Activated T-cell treated with anti-CD3 and anti-CD28 coated beads, Interleukin-2, amount 50 U/mL, for 24 hours (primary cell): Measurements from ENCODE around the gene PEX14.

ENCODE experiments used
- DNase-seq: peaks from one replicate; pipeline ENCODE4 v3.0.0-alpha.2; 2020
- H3K27ac Mint-ChIP-seq: 2 replicates; pipeline ENCODE4 v1.8.0; 2020; ENCODE audit warnings: mild to moderate bottlenecking, mixed read lengths
- H3K27me3 Mint-ChIP-seq: 2 replicates; pipeline ENCODE4 v1.8.0; 2020; ENCODE audit warnings: mixed read lengths
- H3K36me3 Mint-ChIP-seq: 2 replicates; pipeline ENCODE4 v1.8.0; 2020; ENCODE audit warnings: low read depth, mixed read lengths
- H3K4me1 Mint-ChIP-seq: 2 replicates; pipeline ENCODE4 v1.8.0; 2020; ENCODE audit warnings: low read depth, mixed read lengths
- H3K4me3 Mint-ChIP-seq: 2 replicates; pipeline ENCODE4 v1.8.0; 2020; ENCODE audit warnings: mild to moderate bottlenecking, moderate library complexity, mixed read lengths
- H3K9me3 Mint-ChIP-seq: 2 replicates; pipeline ENCODE4 v1.8.0; 2020; ENCODE audit warnings: mixed read lengths

The PEX14 gene

GRCh38 chr1:10665226-10665625 is 190.5 kb downstream of the PEX14 start:
- no peak for DNase-seq
- H3K4me3 Mint-ChIP-seq = no peak overlapping the region
- H3K27me3 Mint-ChIP-seq = no peaks in the 10 kb centered on the region
- no peak overlapping the region for H3K27ac Mint-ChIP-seq
- no peaks in the 10 kb centered on the region for H3K9me3 Mint-ChIP-seq
- no peaks in the 10 kb centered on the region for H3K4me1 Mint-ChIP-seq
- H3K36me3 Mint-ChIP-seq = peaks cover 4% of the 10 kb centered on the region

DNA sequence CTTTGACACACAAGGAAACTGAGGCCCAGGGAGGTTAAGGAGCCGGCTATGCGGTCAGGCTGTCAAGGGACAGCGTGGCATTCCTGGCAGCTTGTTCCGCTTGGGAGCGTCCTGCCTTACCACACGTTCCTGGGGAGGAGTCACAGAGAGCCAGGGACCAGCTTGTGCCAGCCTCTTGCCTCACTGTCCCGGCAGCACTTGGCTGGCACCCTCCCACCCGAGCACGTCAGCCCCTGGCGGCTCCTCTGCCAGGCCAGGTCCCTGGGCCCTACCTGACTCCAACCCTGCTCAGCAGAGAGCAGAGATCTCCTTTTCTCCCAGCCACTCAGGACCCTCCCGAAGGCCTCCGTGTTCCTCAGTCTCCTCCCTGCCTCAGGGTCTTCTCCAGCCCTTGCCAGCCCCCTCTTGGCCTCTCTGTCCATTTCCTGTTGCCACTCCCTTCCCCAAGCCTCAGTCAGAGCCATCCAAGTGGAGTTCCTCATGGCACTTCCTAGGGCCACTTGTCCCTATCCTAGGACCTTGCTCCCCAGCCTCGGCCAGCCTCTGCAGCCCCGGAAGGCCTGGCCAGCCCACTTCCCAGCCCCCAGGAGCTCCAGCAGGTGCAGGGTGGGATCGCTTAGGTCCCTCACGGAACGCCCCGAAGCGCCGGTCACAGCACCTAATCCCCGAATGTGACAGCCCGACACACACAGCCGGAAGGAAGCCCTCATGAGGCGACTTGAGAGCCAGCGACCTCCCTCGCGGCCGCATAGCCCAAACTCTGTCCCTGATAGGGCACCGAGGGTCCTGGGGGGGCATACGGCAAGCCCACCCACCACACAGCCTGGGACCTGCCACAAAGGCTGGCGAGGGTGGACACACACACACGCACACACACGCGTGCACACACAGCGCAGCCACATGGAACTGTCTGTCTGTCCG is 191.4 kb downstream of the PEX14 start:
- Mint-ChIP-seq H3K4me3 (no peak overlapping the region), H3K27me3 (no peaks in the 10 kb centered on the region), H3K27ac (no peak overlapping the region), H3K36me3 (peaks cover 4% of the 10 kb centered on the region), H3K9me3 (no peaks in the 10 kb centered on the region), H3K4me1 (no peaks in the 10 kb centered on the region)
- no peak for DNase-seq

- no peaks in the 10 kb centered on the region for H3K4me1 Mint-ChIP-seq
- H3K27me3 Mint-ChIP-seq = no peaks in the 10 kb centered on the region
- no peaks in the 10 kb centered on the region for H3K9me3 Mint-ChIP-seq
- H3K4me3 Mint-ChIP-seq = no peak overlapping the region
- H3K27ac Mint-ChIP-seq = no peak overlapping the region
- peaks cover 4% of the 10 kb centered on the region for H3K36me3 Mint-ChIP-seq
- no peak for DNase-seq
Measured at GRCh38 chr1:10667861-10668761, 193.4 kb downstream of the PEX14 start.

DNA sequence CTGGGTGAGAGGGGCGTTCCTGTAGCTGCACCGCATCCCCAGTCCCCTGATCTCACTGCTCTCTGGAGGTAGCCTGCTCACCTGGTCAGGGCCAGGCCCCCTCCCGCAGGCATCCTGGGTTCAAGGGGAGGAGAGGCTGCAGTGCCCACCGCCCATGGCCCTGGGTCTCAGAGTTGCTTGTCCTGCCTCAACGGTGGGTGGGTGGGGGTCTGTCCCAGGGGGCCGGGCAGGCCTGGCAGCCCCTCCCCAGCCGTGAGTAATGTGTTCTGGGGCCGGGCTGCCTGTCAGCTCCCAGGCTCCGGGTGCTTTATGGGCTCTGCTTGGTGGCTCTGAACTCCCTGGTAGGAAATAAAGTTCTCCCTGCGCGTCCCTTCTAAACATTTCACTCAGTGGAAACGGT is 194.8 kb downstream of the PEX14 start:
- Mint-ChIP-seq H3K9me3 (no peaks in the 10 kb centered on the region), H3K4me1 (no peaks in the 10 kb centered on the region), H3K27ac (no peak overlapping the region), H3K36me3 (peaks cover 2% of the 10 kb centered on the region), H3K27me3 (no peaks in the 10 kb centered on the region), H3K4me3 (no peak overlapping the region)
- DNase-seq = no peak

DNA sequence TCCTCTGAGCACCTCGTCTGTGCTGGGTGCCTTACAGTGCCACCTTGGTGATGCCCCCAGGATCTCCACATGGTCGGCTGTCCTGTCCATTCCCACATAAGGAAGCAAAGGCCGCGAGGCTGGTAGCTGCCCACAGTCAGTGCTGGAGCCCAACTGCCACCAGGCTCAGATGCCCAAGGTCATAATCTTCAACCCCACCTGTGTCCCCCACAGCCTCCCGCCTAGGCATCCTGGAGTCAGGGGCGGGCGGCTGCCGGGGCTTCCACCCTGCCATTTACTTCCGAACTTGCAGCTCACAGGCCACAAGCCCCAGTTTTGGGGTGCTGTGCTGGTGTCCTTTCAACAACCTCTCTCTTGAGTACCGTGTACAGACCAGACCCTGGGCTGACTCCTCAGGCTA is 195.4 kb downstream of the PEX14 start:
- DNase-seq = no peak
- Mint-ChIP-seq H3K36me3 (peaks cover 2% of the 10 kb centered on the region), H3K9me3 (no peaks in the 10 kb centered on the region), H3K27ac (no peak overlapping the region), H3K4me1 (no peaks in the 10 kb centered on the region), H3K27me3 (no peaks in the 10 kb centered on the region), H3K4me3 (no peak overlapping the region)

DNA sequence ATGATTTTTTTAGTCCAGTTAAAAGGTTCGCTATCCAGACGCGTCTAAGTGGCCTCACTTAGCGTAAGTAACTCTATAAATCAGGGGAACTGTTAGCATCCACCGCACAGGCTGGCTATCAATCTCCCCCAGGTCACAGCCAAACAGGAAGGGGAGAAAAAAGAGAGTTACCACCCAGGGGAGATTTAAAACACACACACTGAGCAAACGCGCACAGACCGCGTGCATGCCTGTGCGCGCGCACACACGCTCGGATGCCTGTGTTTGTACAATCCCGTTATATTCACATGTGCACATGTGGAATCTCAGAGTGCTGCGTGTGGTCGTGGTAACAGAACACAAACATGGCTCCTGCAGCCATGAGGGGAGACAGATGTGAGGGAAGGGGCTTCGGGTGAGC is 196.3 kb downstream of the PEX14 start:
- Mint-ChIP-seq H3K36me3 (no peaks in the 10 kb centered on the region), H3K27me3 (no peaks in the 10 kb centered on the region), H3K4me1 (no peaks in the 10 kb centered on the region), H3K4me3 (no peak overlapping the region), H3K27ac (no peak overlapping the region), H3K9me3 (no peaks in the 10 kb centered on the region)
- DNase-seq = no peak

DNA sequence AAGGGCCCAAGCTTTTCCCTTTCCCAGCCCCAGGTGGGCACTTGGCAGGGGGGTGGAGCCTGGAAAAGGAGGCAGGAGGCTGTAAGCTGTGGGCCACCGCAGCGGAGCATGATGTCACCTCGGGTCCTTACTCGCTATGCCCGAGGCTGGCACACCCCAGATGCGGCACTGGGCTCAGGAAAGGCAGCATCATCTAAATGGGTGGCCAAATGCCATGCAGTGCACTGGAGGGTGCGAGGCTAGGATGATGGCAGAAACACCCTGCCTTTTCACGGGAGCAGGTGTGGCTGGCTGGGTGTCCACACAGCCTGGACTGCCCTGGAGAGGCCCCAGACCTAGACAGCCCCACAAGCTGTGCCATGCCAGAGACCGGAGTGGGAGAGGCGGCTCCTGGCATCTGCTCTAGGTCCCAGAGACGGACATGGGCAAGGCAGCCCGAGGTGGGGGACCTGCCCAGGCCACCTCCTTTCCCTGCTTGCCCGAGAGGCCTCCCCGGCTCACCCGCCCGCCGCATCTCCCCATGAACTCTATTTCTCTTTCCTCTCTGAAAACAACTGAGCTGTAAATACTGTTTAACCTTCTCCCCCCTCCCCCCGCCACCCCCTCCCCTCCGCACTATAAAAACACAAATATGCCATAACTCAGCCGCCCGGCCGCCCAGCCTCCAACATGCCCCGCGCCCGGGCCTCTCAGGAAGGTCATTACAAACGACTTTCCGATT is 197.0 kb downstream of the PEX14 start:
- no peak for DNase-seq
- H3K4me1 Mint-ChIP-seq = no peaks in the 10 kb centered on the region
- no peaks in the 10 kb centered on the region for H3K36me3 Mint-ChIP-seq
- no peak overlapping the region for H3K4me3 Mint-ChIP-seq
- H3K9me3 Mint-ChIP-seq = no peaks in the 10 kb centered on the region
- no peaks in the 10 kb centered on the region for H3K27me3 Mint-ChIP-seq
- no peak overlapping the region for H3K27ac Mint-ChIP-seq

- no peaks in the 10 kb centered on the region for H3K9me3 Mint-ChIP-seq
- H3K4me3 Mint-ChIP-seq = no peak overlapping the region
- no peaks in the 10 kb centered on the region for H3K27me3 Mint-ChIP-seq
- DNase-seq = no peak
- no peak overlapping the region for H3K27ac Mint-ChIP-seq
- H3K4me1 Mint-ChIP-seq = no peaks in the 10 kb centered on the region
- no peaks in the 10 kb centered on the region for H3K36me3 Mint-ChIP-seq
Measured at GRCh38 chr1:10672343-10673050, 197.7 kb downstream of the PEX14 start.

DNA sequence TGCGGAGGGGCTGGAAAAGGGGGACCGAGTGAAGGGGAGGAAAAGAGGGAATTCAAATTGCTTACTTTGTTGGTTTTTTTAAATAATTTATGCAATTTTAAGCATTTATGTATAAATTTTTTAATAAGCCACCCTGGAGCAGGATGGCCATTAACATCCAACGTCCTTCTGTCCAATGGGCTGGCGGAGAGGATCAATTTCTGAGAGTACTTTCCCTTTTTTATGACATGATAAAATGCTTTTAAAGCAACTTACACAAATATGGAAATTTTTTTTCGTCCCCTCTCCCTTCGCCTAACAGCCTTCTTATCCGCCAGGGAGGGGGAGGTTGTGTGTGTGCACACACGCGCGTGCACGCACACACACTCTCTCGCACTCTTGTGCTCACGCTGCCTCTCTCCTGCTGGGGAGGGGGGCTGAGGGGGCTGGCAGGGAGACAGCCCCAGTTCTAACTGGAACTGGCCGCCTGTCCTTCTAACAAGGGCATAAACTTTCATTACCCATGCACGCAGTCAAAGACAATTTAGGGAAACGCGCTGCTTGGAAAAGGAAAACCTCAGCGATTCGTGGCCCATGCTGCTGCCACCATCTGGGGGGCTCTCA is 198.5 kb downstream of the PEX14 start:
- H3K27me3 Mint-ChIP-seq = no peaks in the 10 kb centered on the region

DNA sequence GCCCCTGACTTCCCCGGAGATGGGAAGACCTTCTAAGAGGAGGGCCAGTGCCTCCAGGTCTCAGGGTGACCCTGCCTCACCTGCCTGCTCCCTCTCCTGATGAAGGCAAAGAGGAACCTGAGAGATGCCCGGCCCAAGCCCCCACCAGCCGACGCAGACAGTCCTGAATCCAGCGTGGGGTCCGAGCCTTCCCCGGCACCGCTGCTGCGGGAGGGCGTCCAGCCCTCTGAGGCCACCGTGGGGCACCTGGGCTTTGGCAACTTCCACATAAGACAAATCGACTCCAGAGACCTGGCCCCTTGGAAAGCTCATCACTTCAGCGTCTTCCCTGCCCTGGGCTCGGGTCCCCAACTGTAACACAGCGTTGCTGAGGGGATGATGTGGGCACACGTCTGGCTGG is 199.5 kb downstream of the PEX14 start:
- no peak overlapping the region for H3K4me3 Mint-ChIP-seq
- H3K27me3 Mint-ChIP-seq = no peaks in the 10 kb centered on the region
- H3K4me1 Mint-ChIP-seq = no peaks in the 10 kb centered on the region
- no peaks in the 10 kb centered on the region for H3K36me3 Mint-ChIP-seq
- H3K9me3 Mint-ChIP-seq = no peaks in the 10 kb centered on the region
- no peak for DNase-seq
- no peak overlapping the region for H3K27ac Mint-ChIP-seq

More for the DNA sequence above, 198.5 kb downstream of the PEX14 start:
- Mint-ChIP-seq H3K4me1 (no peaks in the 10 kb centered on the region), H3K9me3 (no peaks in the 10 kb centered on the region), H3K27ac (no peak overlapping the region), H3K36me3 (no peaks in the 10 kb centered on the region), H3K4me3 (no peak overlapping the region)
- DNase-seq = no peak

GRCh38 chr1:10674700-10675609 is 200.2 kb downstream of the PEX14 start:
- no peak overlapping the region for H3K27ac Mint-ChIP-seq
- no peak overlapping the region for H3K4me3 Mint-ChIP-seq
- H3K4me1 Mint-ChIP-seq = no peaks in the 10 kb centered on the region
- H3K9me3 Mint-ChIP-seq = no peaks in the 10 kb centered on the region
- no peaks in the 10 kb centered on the region for H3K36me3 Mint-ChIP-seq
- no peak for DNase-seq
- no peaks in the 10 kb centered on the region for H3K27me3 Mint-ChIP-seq

DNA sequence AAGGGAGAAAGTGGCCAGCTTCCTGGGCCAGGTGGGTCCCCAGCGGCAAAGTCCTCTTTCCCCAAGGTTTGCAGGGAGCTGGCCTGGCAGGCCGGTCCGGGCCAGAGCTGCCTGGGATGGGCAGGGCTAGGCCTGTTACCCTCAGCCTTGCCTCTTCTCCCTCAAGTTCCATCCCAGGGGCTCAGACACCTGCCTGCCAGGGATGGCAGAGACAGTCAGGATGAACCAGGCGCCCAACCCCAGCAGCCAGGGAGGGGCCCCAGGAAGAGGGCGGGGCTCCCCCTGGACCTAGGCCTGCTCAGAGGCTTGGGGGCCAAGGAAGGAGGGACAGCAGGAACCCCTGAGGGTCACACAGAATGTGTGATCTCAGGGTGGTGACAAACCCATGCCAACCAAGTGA is 201.1 kb downstream of the PEX14 start:
- DNase-seq = no peak
- H3K27ac Mint-ChIP-seq = no peak overlapping the region
- H3K27me3 Mint-ChIP-seq = no peaks in the 10 kb centered on the region
- no peaks in the 10 kb centered on the region for H3K4me1 Mint-ChIP-seq
- no peaks in the 10 kb centered on the region for H3K9me3 Mint-ChIP-seq
- no peaks in the 10 kb centered on the region for H3K36me3 Mint-ChIP-seq
- H3K4me3 Mint-ChIP-seq = no peak overlapping the region

- Mint-ChIP-seq H3K4me3 (no peak overlapping the region), H3K27me3 (no peaks in the 10 kb centered on the region), H3K4me1 (no peaks in the 10 kb centered on the region), H3K27ac (no peak overlapping the region), H3K9me3 (no peaks in the 10 kb centered on the region), H3K36me3 (no peaks in the 10 kb centered on the region)
- no peak for DNase-seq
Measured at GRCh38 chr1:10676963-10677362, 202.2 kb downstream of the PEX14 start.
